Measurements from ENCODE around the gene SLC50A1.

DNA sequence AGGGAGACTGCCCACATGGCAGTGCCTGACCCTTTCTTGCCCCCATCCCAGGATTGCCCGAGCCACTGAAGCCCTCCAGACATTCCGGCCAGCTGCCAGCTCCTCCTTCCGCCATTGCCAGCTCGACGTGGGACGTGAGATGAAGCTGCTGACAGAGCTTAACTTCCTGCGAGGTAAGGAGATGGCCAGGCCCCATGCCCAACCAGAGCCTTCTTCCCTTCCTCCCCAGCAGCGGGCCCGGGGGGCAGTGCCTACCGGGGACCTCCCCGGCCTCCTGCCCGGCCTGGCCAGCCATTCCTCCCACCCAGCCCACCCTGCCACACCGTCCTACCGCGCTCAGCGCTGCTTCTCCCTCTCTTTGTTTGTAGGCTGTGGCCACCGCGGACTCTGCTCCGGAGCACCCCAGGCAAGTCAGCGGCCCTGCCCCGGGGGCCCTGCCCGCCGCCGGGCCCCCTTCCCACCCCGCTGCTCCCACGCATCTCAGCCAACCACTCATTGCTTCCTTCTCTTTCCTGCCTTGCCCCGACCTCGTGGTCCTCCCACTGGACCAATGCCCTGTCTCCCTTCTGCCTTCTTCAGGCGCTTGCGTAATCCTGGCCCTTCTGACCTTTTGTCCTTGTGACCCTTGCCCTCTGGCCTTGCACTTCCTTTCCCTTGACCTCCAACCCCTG lies 42.9 kb downstream of the SLC50A1 start:
- TF ChIP-seq EZH2 (IDR thresholded peaks at IDR 0.05; ENCODE audit: low read depth, low read length, severe bottlenecking) (no peak), YY1 (IDR thresholded peaks at IDR 0.05; ENCODE audit: low read depth, low read length) (no peak), POU5F1 (IDR thresholded peaks at IDR 0.05; ENCODE audit: low read depth, low read length) (no peak), ASH2L (IDR thresholded peaks at IDR 0.05; ENCODE audit: low read length) (no peak), CTCF (IDR thresholded peaks at IDR 0.05; ENCODE audit: control extremely low read depth in 1 of 3, insufficient read depth in 1 of 3, low read depth in 1 of 3, low read length in 3 of 3) (no peak), SUZ12 (IDR thresholded peaks at IDR 0.05; ENCODE audit: low read length) (no peak), JUND (IDR thresholded peaks at IDR 0.05; ENCODE audit: low read length) (no peak), RAD21 (IDR thresholded peaks at IDR 0.05 in 1 of 2, conservative IDR thresholded peaks at IDR 0.05 in 1 of 2; ENCODE audit: low read depth in 2 of 2, low read length in 2 of 2) (no peak), CREB1 (IDR thresholded peaks at IDR 0.05) (no peak)
